ENCODE data around the gene NKD2. TPM values are rescaled to one million over a fixed set of nuclear protein-coding genes. Genes with fewer than 3 reads are reported as not detected.
A peak's percentile ranks its signal among the peaks of the same experiment; 100 is the strongest.

The NKD2 gene
- total RNA-seq, 1 experiment from 2014 or later, result 12.3 TPM

GRCh38 chr5:1050423-1051365 lies 42.1 kb downstream of the NKD2 start:
- in situ Hi-C loops (cut with HindIII; ENCODE audit: low pct_unique_long_range_greater_than_20kb, low sequenced_read_pairs), result no loop called here
- ATAC-seq, result peak; percentile 29; the same call in 1 of the 2 replicates
- Histone ChIP-seq H3K27ac (ENCODE audit: low read length) (peak overlapping the region; percentile 49), H3K27me3 (ENCODE audit: control insufficient read depth, insufficient read depth, low read length) (no peaks in the 10 kb centered on the region), H3K36me3 (ENCODE audit: control insufficient read depth, insufficient read depth, low read length) (peaks cover 12% of the 10 kb centered on the region), H3K4me1 (ENCODE audit: control insufficient read depth, insufficient read depth, low read length) (peaks cover 5% of the 10 kb centered on the region), H3K4me3 (ENCODE audit: low read depth in 2 of 2, low read length in 2 of 2) (no peak overlapping the region), H3K9me3 (ENCODE audit: control insufficient read depth, insufficient read depth, low read depth, low read length) (no peaks in the 10 kb centered on the region)
- CTCF ChIA-PET, result interaction anchor here (0.6 kb wide), 2 partner anchors 68 to 116 kb away, joined by 4 to 8 read pairs; no protein-coding TSS in a partner anchor
- BruUV-seq (replicated peaks), result TSS peak; percentile 54
- TF ChIP-seq REST (IDR thresholded peaks at IDR 0.05; ENCODE audit: insufficient read depth in 1 of 2, low read depth in 2 of 2, low read length in 1 of 2) (no peak), SIN3A (IDR thresholded peaks at IDR 0.05; ENCODE audit: borderline replicate concordance, insufficient read depth, low read depth, low read length) (no peak), TCF7L2 (IDR thresholded peaks at IDR 0.05; ENCODE audit: low read depth, low read length) (no peak)
- DNase-seq (ENCODE audit: low read depth, low spot score), result no peak
- POLR2A ChIA-PET, result no interaction called here
- intact Hi-C loops (cut with micrococcal nuclease; ENCODE audit: unreplicated experiment), result no loop called here

- CTCF ChIA-PET, result interaction anchor here (0.6 kb wide), 1 partner anchor 68 kb away, joined by 8 read pairs; no protein-coding TSS in a partner anchor
- Histone ChIP-seq H3K9me3 (ENCODE audit: control insufficient read depth, insufficient read depth, low read depth, low read length) (no peaks in the 10 kb centered on the region), H3K36me3 (ENCODE audit: control insufficient read depth, insufficient read depth, low read length) (peaks cover 13% of the 10 kb centered on the region), H3K27ac (ENCODE audit: low read length) (no peak overlapping the region; the same call in 1 of the 2 replicates), H3K4me1 (ENCODE audit: control insufficient read depth, insufficient read depth, low read length) (peaks cover 5% of the 10 kb centered on the region), H3K4me3 (ENCODE audit: low read depth in 2 of 2, low read length in 2 of 2) (no peak overlapping the region), H3K27me3 (ENCODE audit: control insufficient read depth, insufficient read depth, low read length) (no peaks in the 10 kb centered on the region)
- TF ChIP-seq TCF7L2 (IDR thresholded peaks at IDR 0.05; ENCODE audit: low read depth, low read length) (no peak), SIN3A (IDR thresholded peaks at IDR 0.05; ENCODE audit: borderline replicate concordance, insufficient read depth, low read depth, low read length) (no peak), POLR2AphosphoS5 (IDR thresholded peaks at IDR 0.05; ENCODE audit: low read depth, low read length) (no peak), REST (IDR thresholded peaks at IDR 0.05; ENCODE audit: insufficient read depth in 1 of 2, low read depth in 2 of 2, low read length in 1 of 2) (no peak), CTCF (IDR thresholded peaks at IDR 0.05) (no peak)
- in situ Hi-C loops (cut with HindIII; ENCODE audit: low pct_unique_long_range_greater_than_20kb, low sequenced_read_pairs) (no loop called here), intact Hi-C loops (cut with micrococcal nuclease; ENCODE audit: unreplicated experiment) (no loop called here)
- POLR2A ChIA-PET, result no interaction called here
- DNase-seq (ENCODE audit: low read depth, low spot score) (no peak), ATAC-seq (no peak)
- BruUV-seq (replicated peaks), result no TSS peak
Observed at GRCh38 chr5:1051366-1051720, 42.7 kb downstream of the NKD2 start.

All from Panc1 (cell line).